NCI-H1092 (cell line): ENCODE results near the gene EREG.

Experiments used
- DNase-seq: peaks from one replicate; lab custom pipeline; 2025; lab: John Stamatoyannopoulos, UW

The EREG gene

DNA sequence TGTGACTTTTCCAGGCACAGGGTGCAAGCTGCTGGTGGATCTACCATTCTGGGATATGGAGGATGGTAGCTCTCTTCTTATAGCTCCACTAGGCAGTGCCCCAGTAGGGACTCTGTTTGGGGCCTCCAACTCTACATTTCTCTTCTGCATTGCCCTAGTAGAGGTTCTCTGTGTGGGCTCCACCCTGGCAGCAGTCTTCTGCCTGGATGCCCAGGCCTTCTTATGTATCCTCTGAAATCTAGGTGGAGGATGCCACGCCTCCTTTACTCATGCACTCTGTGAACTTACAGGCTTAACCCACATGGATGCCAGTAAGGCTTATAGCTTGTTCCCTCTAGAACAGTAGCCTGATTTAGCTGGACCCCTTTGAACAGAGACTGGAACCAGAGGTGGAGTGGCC, 20.9 kb upstream of the EREG start:
- no peak for DNase-seq

DNA sequence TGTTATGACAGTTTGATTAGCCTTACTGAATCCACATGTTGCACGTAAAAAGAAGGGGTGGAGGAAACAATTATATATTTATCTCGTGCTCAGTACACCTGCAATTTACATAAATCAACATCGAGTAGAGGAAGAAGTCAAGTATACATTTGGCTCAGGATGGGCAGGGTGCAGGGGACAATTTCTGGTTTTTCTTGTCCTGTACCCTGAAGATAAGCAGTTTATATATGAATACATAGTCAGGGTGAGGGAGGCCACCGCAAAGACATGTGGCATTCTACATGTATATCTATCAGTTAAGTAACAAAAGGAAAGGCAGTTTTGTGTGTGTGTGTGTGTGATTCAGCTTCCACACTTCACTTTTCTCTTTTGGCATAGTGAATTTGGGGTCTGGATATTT, 11.1 kb upstream of the EREG start:
- DNase-seq, result no peak

DNA sequence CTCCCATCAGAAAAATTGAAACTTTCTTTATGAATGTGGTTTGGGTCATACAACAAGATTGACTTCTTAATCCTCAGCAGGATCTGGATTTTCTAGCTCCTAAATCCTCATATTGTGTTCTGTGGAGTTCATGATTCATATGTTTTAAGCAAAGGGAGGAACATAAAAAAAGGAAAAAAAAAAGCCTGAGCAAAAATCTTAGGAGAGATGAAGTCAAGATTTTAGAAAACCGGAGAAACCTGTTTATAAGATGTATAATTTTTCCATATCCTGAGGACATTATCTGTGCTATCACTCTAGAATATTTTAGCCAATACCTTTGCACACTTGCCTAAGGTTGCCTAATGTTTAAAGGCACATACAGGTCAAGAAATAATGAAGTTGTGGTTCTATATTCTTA, 7.0 kb upstream of the EREG start:
- no peak for DNase-seq

DNA sequence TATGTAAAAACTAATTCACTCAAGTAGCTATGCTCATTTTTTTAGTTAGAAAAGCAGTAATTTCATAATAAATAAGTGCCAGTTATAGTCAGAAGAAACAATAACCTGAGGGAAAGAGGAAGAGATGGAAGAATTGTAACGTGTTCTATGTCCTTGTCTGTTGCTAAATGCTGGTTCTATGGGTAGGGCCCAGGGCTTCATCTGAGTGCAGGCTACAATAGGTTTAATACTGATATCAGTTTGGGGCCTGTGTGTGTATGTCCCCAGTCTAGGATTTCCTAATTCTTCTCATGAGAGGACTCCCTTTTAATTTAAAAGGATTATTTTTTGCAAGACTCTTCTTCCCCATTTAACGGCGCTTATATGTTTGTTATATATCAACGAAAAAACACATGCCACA, 3.3 kb upstream of the EREG start:
- DNase-seq, result no peak

DNA sequence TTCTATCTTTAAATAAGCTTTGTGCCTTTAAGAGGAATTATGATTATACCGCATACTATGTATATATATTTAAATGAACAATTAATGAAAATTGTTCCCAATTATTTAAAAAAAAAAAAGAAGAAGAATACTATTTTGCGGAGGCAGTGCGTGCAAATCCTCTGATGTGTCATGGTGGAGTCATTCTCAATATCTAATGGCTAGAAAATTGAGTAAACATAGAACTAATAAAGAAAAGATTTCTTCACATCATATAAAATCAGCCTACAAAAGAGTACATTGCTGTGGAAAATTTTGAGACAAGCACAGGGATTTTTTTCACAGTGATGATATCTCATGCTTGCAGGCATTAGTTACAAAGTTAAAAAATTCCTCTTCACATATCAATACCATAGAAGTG, 2.6 kb upstream of the EREG start:
- no peak for DNase-seq

DNA sequence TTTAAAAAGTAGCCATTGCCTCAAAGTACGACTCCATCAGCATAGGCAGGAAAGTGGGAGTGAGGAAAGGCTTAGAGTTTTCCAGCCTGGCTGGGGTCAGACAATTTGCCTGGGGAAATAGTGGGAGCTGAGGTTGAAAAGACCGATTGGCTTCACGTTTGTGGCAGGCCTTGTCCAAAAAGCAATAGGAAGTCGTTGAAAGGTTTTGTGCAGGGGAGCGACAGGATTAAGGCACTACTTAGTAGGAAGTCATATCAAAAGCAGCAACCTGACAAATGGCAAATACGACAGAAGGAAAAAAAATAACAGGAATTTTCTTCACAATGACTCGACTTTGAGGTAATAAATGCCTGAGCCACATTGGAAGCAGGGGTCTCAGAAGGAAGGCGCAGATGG, 691 bp upstream of the EREG start:
- no peak for DNase-seq

DNA sequence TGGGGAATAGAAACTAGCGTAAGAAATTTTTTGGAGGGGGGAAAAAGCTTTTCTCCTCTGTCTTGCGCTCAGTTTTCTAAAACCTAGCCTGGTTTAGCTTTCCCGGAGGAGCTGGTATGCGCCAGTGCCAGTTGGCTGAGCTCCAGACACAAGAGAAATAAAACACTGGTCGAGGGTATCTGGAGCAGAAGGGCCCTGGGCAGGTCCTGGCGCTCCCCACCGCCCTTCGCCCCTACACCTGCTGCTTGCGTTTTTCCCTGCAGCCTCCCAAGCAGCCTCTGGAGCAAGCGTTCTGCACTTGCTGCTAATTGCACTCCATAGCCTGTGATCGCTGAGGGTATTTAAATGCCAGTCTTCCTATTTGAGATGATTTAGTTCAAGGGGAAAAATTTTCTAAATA, 816 bp downstream of the EREG start:
- DNase-seq, result peak; percentile 27

DNA sequence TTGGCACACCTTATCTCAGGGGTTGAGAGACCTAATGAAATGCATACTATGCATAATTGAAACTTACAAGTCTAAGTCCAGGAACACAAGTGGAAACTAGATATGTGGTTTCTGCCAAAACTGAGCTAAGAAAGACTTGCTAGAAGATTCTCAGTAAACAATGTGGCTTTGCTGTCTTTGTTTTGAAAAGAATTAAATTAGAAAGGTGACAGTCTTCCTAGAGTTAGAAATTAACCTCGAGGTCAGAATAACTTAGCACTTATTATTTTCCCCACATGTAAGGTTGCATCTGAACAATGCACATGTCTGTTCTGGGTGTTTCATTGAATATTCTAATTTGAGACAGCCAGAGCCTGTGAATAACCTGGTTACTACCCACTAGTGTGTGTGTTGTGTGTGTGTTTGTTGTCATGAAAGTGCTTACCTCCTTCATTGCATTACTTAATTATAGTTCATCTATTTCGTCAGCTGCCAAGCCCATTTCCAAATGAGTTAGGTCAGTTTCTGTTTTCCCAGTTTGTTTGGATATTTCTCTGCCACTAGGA, 1.5 kb downstream of the EREG start:
- DNase-seq, result no peak

DNA sequence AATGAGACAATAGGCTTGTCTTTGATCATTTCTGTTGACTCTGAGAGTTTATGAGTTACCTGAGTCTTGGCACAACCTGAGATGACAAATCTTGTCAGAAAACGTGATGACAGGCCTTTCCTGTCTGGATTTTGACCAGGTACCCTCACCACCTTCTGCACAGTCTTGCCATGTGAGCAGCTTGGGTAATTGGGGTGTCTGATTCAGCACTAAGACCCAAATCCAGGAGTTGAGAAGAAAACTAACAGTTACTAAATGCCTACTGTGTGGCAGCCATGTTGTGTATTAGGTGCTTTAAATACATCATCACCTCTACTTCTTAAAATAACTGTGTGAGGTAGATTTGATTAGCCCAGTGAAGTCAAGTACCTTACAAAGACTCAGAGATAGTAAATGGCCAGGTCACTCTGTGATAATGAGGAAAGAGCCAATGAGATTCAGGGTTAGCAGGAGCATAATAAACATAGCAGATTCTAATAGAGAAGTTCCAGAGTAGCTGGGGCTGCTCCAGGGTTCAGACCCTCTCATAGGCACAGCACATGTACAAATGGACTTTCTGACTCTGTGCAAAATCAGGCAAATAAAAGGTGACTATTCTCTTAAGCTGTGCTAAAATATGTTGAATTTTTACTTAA, 2.8 kb downstream of the EREG start:
- no peak for DNase-seq

DNA sequence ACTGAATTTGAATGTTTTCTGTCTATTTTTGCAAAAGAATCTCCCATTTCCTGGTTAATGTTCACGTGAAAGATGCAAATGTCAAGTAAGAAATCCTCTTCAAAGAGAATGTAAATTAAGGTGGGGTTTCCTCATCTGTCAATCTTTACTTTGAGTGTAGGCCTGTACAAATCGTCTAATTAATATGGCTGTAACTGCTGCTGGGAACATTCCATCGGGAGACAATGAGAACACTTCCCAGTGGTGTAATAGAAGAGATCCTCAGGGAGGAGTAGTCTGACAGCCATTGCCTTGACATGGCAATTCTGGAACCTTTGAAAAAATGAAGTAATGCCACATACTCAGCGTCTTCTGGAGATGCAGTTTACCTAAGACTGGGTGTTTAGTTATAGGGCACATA, 3.7 kb downstream of the EREG start:
- no peak for DNase-seq

DNA sequence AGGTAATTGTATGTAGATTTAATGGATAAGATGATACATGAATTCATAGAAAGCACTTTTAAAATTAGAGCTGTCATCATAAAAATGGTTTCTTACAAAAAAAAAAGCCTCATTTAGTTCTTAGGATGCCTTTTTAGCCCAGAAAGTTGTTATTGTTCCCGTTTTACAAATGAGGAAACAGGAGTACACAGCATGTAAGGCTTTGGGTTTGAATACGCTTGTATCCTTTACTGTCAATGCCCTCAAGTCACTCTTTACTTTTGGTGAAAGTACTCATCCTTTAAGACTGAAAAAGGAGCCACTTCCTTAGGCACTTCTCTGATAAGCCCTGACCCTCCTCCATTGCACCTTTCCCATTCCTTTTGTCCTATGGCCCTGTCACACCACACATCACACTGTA, 4.9 kb downstream of the EREG start:
- DNase-seq, result no peak

DNA sequence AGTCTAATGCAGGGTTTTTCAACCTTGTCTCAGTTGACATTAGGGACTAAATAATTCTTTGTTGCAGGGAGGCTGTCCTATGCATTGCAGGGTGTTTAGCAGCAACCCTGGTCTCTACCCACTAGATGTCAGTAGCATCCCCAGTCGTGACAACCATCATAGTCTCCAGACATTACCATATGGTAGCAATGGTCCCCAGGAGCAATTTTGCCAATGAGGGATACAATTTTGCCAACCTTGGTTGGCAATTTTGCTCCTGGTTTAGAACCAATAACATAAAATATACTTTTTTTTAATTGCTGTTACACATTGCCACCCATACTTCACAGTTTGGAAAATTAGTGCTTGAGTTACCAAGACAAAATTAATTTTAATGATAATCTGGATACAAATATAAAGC, 6.0 kb downstream of the EREG start:
- DNase-seq, result no peak

DNA sequence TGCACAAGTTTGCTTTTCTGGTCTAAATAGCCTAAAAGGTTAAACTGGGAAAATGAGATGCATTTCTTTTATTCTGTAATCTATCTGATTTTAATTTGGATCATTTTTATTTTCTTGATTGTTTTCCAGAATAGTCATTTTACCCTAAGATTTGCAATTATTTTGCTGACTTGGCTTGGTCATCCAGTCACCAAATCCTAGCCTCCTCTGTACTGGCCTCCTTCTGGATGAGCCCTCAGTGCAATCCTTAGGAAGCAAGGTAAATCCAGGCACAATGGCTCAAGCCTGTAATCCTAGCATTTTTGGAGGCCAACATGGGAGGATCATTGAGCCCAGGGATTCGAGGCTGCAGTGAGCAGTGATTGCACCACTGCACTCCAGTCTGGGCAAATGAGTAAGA, 9.2 kb downstream of the EREG start:
- DNase-seq, result no peak

DNA sequence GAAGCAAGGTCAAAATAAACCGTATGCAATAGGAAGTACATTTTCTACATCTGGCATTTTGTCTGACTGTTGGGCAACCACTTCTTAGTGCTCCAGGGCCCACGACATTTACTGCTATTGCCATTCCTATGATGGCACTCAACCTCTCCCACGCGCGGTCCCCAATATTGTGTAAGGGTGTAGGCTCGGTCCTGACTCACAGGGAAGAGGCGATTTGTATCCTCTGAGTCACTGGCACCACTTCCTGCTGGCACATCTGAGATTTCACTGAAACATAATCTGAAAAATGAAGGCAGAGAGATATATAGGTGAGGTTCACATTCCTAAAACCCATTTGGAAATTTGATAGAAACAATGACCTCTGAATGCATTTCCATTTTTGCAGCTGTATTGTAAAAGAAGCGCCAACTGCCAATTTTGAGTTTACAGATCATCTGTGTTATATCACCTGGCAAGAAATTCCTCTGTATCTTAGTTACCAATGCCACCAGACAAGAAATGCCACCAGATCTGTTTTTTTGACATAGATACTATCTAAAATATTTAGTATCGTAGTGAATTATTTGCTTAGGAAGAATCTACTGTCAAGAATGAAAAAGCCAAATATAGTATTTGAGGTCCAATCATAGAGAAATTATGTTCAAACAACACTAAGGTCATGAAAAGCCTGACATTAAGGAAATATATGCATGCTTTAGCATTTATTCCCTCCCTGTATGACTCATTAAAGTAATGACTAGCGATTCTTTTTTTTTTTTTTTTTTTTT, 9.8 kb downstream of the EREG start:
- no peak for DNase-seq

DNA sequence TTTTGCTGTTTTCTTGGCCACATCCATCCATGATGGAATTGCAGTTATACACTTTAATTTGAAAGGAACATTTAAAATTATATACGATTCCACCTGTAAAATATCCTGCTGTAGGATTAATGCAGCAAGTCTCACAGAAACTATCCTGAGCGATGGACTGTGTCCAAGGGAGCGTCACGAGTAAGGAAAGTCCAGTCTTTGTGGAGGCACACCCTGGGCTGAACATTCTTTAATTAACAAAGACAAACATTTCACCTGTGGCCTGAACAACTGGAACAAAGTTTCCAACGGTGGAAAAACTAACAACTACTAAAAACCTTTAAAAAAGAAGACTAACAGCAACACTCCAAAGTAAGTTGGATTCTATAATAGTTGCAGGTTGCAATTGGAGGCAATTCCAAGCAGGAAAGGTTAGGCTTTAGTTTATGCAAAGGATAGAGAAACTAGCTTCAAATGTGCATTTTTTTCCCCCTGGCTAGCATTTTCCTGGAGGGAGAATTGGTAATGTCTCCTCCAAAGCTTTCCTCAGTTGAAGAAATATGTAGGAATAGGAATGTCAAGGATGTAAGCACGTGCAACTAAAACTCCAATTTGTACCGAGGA, 11.0 kb downstream of the EREG start:
- no peak for DNase-seq

DNA sequence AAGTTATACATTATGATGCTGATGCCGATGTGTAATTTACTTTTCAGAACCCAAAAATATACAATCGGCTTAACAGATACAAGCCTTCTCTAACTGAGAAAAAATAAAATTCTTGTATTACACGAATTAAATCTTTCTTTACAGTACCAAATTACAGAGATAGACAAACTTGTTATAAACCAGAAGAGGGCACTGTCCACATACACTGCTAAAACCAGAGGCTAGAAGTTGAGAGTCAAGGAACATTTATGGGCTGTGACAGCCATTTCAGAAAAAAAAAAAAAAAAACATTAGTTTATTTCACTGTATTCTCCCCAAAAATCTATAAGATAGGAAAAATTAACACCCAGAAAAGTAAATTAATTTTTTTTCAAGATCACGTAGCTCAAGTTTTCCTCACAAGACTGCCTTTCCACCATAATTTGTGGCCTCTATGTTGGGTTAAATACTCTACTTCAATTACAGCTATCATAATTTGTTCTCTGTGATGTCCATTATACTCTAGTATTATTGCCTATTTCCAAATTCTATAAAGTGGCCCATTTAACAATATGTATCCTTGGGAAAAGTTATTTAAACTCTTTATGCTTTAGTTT, 12.0 kb downstream of the EREG start:
- DNase-seq, result no peak

DNA sequence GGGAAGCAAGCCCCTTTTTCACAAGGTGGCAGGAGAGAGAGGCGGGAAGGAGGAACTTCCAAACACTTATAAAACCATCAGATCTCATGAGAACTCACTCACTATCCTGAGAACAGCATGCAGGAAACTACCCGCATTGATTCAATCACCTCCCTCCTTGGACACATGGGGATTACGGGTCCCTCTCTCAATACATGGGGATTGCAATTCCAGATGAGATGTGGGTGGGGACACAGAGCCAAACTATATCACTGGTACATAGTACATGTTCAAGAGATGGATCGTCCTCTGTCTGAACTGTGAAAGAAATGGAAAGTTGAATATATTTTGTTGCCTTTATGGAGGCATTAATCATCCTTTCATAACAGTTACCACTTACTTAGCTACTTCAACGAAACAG, 12.8 kb downstream of the EREG start:
- no peak for DNase-seq

DNA sequence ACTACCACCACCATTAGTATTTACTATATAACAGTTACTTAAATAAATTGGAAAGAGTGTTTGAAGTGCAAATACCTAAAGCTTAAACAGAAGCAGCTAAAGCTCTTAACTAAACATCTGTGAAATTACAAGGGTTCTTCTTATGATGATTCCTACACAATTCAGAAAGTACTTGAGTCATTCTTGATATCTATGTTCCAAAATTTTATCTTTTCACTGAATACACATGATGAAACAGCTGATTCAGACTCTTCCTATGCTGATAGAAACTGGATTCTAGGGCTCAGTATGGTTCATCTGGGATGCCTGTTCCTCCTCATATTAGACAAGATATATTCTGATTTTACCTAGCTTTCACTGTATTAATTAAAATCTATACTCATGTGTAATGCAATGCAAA, 13.6 kb downstream of the EREG start:
- no peak for DNase-seq

DNA sequence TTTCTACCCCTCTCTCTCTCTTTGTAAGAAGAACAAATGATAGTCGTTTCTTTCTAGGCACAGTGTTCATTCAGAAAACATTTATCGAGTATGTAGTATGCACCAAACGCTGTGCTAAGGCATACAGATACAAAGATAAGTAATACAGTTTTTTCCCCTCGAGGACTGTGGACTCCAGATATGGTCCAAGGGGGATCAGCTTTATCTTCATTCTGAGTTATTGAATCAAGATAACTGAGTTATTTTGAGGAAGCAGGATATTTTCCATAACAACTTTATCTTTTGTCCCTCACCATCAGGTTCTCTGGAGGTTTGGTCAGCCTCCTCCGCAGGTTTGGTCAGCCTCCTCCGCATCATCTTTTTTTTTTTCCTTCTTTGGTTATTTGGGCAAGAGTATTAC, 15.0 kb downstream of the EREG start:
- no peak for DNase-seq

DNA sequence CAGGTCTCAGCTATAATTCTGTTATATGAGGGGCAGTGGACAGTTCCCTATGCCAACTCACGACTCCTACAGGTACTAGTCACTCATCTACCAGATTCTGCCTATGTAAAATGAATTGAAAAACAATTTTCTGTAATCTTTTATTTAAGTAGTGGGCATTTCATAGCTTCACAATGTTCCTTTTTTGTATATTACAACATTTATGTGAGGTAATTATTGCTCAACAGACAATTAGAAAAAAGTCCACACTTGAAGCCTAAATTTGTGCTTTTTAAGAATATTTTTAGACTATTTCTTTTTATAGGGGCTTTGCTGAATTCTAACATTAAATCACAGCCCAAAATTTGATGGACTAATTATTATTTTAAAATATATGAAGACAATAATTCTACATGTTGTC, 20.4 kb downstream of the EREG start:
- no peak for DNase-seq

DNA sequence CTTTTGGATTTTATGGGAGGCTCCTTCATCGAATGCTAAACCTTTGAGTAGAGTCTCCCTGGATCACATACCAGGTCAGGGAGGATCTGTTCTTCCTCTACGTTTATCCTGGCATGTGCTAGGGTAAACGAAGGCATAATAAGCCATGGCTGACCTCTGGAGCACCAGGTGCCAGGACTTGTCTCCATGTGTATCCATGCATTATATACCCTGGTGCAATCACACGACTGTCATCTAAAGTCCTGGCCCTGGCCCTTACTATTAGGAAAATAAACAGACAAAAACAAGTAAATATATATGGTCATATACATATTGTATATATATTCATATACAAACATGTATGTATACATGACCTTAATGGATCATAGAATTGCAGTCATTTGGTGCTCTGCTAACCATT, 21.2 kb downstream of the EREG start:
- DNase-seq, result no peak

DNA sequence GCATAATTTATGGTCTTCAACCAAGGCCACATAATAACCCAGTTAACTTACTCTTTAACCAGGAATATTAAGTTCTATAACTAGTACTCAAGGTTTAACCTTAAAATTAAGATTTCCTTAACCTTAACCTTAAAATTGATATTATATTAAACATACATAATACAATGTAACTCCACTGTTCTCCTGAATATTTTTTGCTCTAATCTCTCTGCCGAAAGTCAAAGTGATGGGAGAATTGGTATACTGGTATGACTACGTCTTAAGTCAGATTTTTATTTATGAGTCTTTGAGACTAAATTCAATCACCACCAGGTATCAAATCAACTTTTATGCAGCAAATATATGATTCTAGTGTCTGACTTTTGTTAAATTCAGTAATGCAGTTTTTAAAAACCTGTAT, 22.8 kb downstream of the EREG start:
- no peak for DNase-seq

DNA sequence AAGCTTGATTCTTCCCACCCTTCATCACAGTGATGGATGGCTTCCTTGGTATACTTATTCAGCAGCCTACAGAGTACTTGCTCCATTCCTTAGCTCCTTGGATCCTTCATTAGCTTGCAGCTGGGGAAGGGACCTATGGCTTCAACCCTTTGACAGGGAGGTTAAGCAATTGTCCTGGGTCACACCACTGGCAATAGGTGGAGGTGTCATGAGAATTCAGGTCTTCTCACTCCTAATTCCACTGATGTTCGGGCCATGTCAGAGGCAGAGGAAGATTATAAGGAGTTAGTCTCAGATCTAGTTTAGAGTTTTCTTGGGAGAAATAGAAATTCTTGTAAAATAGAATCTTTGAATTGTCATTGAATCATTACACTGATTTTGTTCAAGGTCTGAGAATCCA, 24.5 kb downstream of the EREG start:
- no peak for DNase-seq
